H9 (cell line): ENCODE results near the gene CTDNEP1. TPM values are rescaled to one million over a fixed set of nuclear protein-coding genes. Genes with fewer than 3 reads are reported as not detected.

Source experiments
- DNase-seq: peaks from one replicate; pipeline ENCODE4 v3.0.0-alpha.2; 2017
- H2AFZ ChIP-seq: one replicate; pipeline ENCODE4 v1.6.1; 2013; ENCODE audit warnings: mild to moderate bottlenecking, low read length, control low read depth, moderate library complexity
- H2AK5ac ChIP-seq: 2 replicates; pipeline ENCODE4 v1.6.1; 2013; ENCODE audit warnings: low read length, control low read depth, mixed read lengths; ENCODE audit not compliant: insufficient read length
- H2BK120ac ChIP-seq: one replicate; pipeline ENCODE4 v1.6.1; 2013; ENCODE audit warnings: low read depth, mild to moderate bottlenecking, low read length, control low read depth, inconsistent platforms; ENCODE audit not compliant: poor library complexity, severe bottlenecking
- H2BK12ac ChIP-seq: 2 replicates; pipeline ENCODE4 v1.6.1; 2013; ENCODE audit warnings: low read length, control low read depth, mixed read lengths, low read depth; ENCODE audit not compliant: insufficient read length
- H2BK15ac ChIP-seq: 2 replicates; pipeline ENCODE4 v1.6.1; 2013; ENCODE audit warnings: low read depth, low read length, control low read depth
- H2BK20ac ChIP-seq: one replicate; pipeline ENCODE4 v1.6.1; 2013; ENCODE audit warnings: low read depth, mild to moderate bottlenecking, low read length, control low read depth, inconsistent platforms; ENCODE audit not compliant: poor library complexity, severe bottlenecking
- H2BK5ac ChIP-seq: 2 replicates; pipeline ENCODE4 v1.6.1; 2013; ENCODE audit warnings: low read length, control low read depth, mixed read lengths; ENCODE audit not compliant: insufficient read length
- H3K14ac ChIP-seq: 2 replicates; pipeline ENCODE4 v1.6.1; 2013; ENCODE audit warnings: low read length, control low read depth; ENCODE audit not compliant: insufficient read depth
- H3K18ac ChIP-seq: 2 replicates; pipeline ENCODE4 v1.6.1; 2013; ENCODE audit warnings: low read depth, mild to moderate bottlenecking, mixed read lengths, low read length, control low read depth; ENCODE audit not compliant: insufficient read length
- H3K23ac ChIP-seq: 2 replicates; pipeline ENCODE4 v1.6.1; 2013; ENCODE audit warnings: low read length, control low read depth, mixed read lengths, low read depth; ENCODE audit not compliant: insufficient read length
- H3K23me2 ChIP-seq: 2 replicates; pipeline ENCODE4 v1.6.1; 2013; ENCODE audit warnings: low read depth, mild to moderate bottlenecking, mixed read lengths, low read length, control low read depth; ENCODE audit not compliant: insufficient read length, poor library complexity, severe bottlenecking
- H3K27ac ChIP-seq: 2 replicates; pipeline ENCODE4 v1.5.1; 2013; ENCODE audit warnings: low read length, control low read depth, mixed read lengths, low read depth; ENCODE audit not compliant: insufficient read length
- H3K27me3 ChIP-seq: 2 replicates; pipeline ENCODE4 v1.6.1; 2013; ENCODE audit warnings: low read length, control low read depth, inconsistent platforms; ENCODE audit not compliant: insufficient read depth
- H3K4ac ChIP-seq: 2 replicates; pipeline ENCODE4 v1.6.1; 2013; ENCODE audit warnings: low read depth, mild to moderate bottlenecking, control low read depth, inconsistent platforms, low read length, moderate library complexity
- H3K4me1 ChIP-seq: 2 replicates; pipeline ENCODE4 v1.6.1; 2013; ENCODE audit warnings: low read length, control low read depth, inconsistent platforms; ENCODE audit not compliant: insufficient read depth
- H3K4me2 ChIP-seq: 2 replicates; pipeline ENCODE4 v1.6.1; 2013; ENCODE audit warnings: low read length, control low read depth, mixed read lengths; ENCODE audit not compliant: insufficient read length, insufficient read depth
- H3K56ac ChIP-seq: 2 replicates; pipeline ENCODE4 v1.6.1; 2013; ENCODE audit warnings: low read depth, mild to moderate bottlenecking, mixed read lengths, low read length, control low read depth; ENCODE audit not compliant: insufficient read length
- H3K79me1 ChIP-seq: 2 replicates; pipeline ENCODE4 v1.6.1; 2013; ENCODE audit warnings: low read depth, mild to moderate bottlenecking, moderate library complexity, low read length, control low read depth, inconsistent platforms; ENCODE audit not compliant: insufficient read depth, poor library complexity, severe bottlenecking
- H3K79me2 ChIP-seq: 2 replicates; pipeline ENCODE4 v1.6.1; 2013; ENCODE audit warnings: low read length, control low read depth, inconsistent platforms; ENCODE audit not compliant: insufficient read depth
- H3K9ac ChIP-seq: 2 replicates; pipeline ENCODE4 v1.6.1; 2013; ENCODE audit warnings: low read length, control low read depth, mixed read lengths; ENCODE audit not compliant: insufficient read length; ENCODE audit errors: extremely low read depth
- H3K9me3 ChIP-seq: one replicate; pipeline ENCODE4 v1.6.1; 2013; ENCODE audit warnings: low read depth, low read length, inconsistent platforms; ENCODE audit not compliant: control insufficient read depth
- H3T11ph ChIP-seq: one replicate; pipeline ENCODE4 v1.6.1; 2013; ENCODE audit warnings: mild to moderate bottlenecking, low read length, control low read depth, inconsistent platforms
- H4K20me1 ChIP-seq: one replicate; pipeline ENCODE4 v1.6.1; 2013; ENCODE audit not compliant: control insufficient read depth, insufficient read length, insufficient read depth
- H4K5ac ChIP-seq: 2 replicates; pipeline ENCODE4 v1.6.1; 2013; ENCODE audit warnings: low read depth, mild to moderate bottlenecking, mixed read lengths, low read length, control low read depth; ENCODE audit not compliant: insufficient read length
- H4K8ac ChIP-seq: replicated peaks from 2 replicates; pipeline ENCODE4 v1.6.1; 2013; ENCODE audit warnings: low read length, control low read depth, mixed read lengths, low read depth; ENCODE audit not compliant: insufficient read length
- H4K91ac ChIP-seq: 2 replicates; pipeline ENCODE4 v1.6.1; 2013; ENCODE audit warnings: low read depth, mild to moderate bottlenecking, moderate library complexity, mixed read lengths, low read length, control low read depth; ENCODE audit not compliant: insufficient read length
- H3K27ac Mint-ChIP-seq, 3 experiments: 2 replicates in 2 of 3; 3 replicates in 1 of 3; pipeline ENCODE4 v1.8.0; 2020 to 2021; ENCODE audit warnings: mixed read lengths in 3 of 3, mild to moderate bottlenecking in 1 of 3, moderate library complexity in 1 of 3
- H3K27me3 Mint-ChIP-seq: 2 replicates; pipeline ENCODE4 v1.8.0; 2021; ENCODE audit warnings: low read depth, mild to moderate bottlenecking, moderate library complexity, mixed read lengths
- H3K36me3 Mint-ChIP-seq, 3 experiments: 2 replicates in 2 of 3; 3 replicates in 1 of 3; pipeline ENCODE4 v1.8.0; 2020 to 2021; ENCODE audit warnings: low read depth in 3 of 3, mixed read lengths in 3 of 3; ENCODE audit not compliant: insufficient read depth in 1 of 3
- H3K4me1 Mint-ChIP-seq, 2 experiments: 2 replicates each; pipeline ENCODE4 v1.8.0; 2020; ENCODE audit warnings: mixed read lengths in 2 of 2
- H3K4me3 Mint-ChIP-seq, 2 experiments: 2 replicates in 1 of 2; 3 replicates in 1 of 2; pipeline ENCODE4 v1.8.0; 2020 to 2021; ENCODE audit warnings: mild to moderate bottlenecking in 2 of 2, mixed read lengths in 2 of 2, moderate library complexity in 1 of 2
- H3K9me3 Mint-ChIP-seq, 2 experiments: 2 replicates in 1 of 2; 3 replicates in 1 of 2; pipeline ENCODE4 v1.8.0; 2020; ENCODE audit warnings: mild to moderate bottlenecking in 2 of 2, mixed read lengths in 2 of 2, moderate library complexity in 1 of 2
- CTCF ChIP-seq: fragments of 200-600 bp; sonication (generic); conservative IDR thresholded peaks from 3 replicates; pipeline ENCODE4 v1.8.0; 2021; ENCODE audit warnings: antibody characterized with exemption, mild to moderate bottlenecking
- WGBS: extraction: QIAGEN DNeasy Blood & Tissue Kit; methylation state at CpG from one replicate; pipeline ENCODE4 v1.1.7; 2013; ENCODE audit warnings: missing lambda C conversion rate, low lambda C conversion rate, mixed read lengths; ENCODE audit not compliant: insufficient read length; ENCODE audit errors: extremely low coverage; 5-methylcytosine and 5-hydroxymethylcytosine counted together
- total RNA-seq: library from RNA; stranded (reverse); gene quantifications from 2 replicates; pipeline ENCODE4 v1.2.1, GENCODE V29; 2021

Gene CTDNEP1
- total RNA-seq, 1 experiment from 2014 or later = 134 TPM

GRCh38 chr17:7248796-7249195 is 2.7 kb downstream of the CTDNEP1 start:
- no peak overlapping the region for H2BK120ac ChIP-seq
- no peak overlapping the region for H2BK12ac ChIP-seq
- Mint-ChIP-seq H3K4me1 (peaks cover 31 to 34% of the 10 kb centered on the region in 2 experiments), H3K4me3 (peak overlapping the region; percentile 16 to 24; a peak in 3 of 5 replicates), H3K27me3 (no peaks in the 10 kb centered on the region), H3K9me3 (no peaks in the 10 kb centered on the region), H3K27ac (0 out of 7 replicates have a peak overlapping the region, but pooled peaks of 1 of the 3 experiments have one; percentile 33), H3K36me3 (peaks cover 21 to 39% (median 34%) of the 10 kb centered on the region in 3 experiments)
- H3K4me1 ChIP-seq = no peaks in the 10 kb centered on the region; the same call in 1 of the 2 replicates
- no peak overlapping the region for H4K5ac ChIP-seq
- H3K27me3 ChIP-seq = no peaks in the 10 kb centered on the region
- H2BK20ac ChIP-seq = no peak overlapping the region
- no peak overlapping the region for H2BK15ac ChIP-seq
- H3K4ac ChIP-seq = no peak overlapping the region
- no CpG with 5 or more reads among the region's 4 CpGs for WGBS
- H4K20me1 ChIP-seq = no peaks in the 10 kb centered on the region
- no peak overlapping the region for H3K56ac ChIP-seq
- DNase-seq = no peak
- H3K79me1 ChIP-seq = peaks cover 13% of the 10 kb centered on the region
- H3T11ph ChIP-seq = no peak overlapping the region
- H3K23ac ChIP-seq = no peak overlapping the region
- no peak overlapping the region for H2BK5ac ChIP-seq
- H4K8ac ChIP-seq = no peak overlapping the region
- no peak overlapping the region for H3K27ac ChIP-seq
- peaks cover 23% of the 10 kb centered on the region; the same call in 1 of the 2 replicates for H3K79me2 ChIP-seq
- H2AFZ ChIP-seq = no peak overlapping the region
- no peak overlapping the region for H3K18ac ChIP-seq
- H3K23me2 ChIP-seq = peaks cover 6% of the 10 kb centered on the region
- no peak overlapping the region for H3K14ac ChIP-seq
- no peak overlapping the region for H4K91ac ChIP-seq
- no peak for TF ChIP-seq CTCF
- no peak overlapping the region for H3K4me2 ChIP-seq
- peak overlapping the region; percentile 16 for H3K9ac ChIP-seq
- H2AK5ac ChIP-seq = no peak overlapping the region
- no peaks in the 10 kb centered on the region for H3K9me3 ChIP-seq
